GM13977 (cell line): ENCODE results near the gene EPB41L5.

Source experiments
- DNase-seq: peaks from one replicate; pipeline ENCODE4 v3.0.0; 2012; ENCODE audit warnings: low spot score
- CTCF ChIP-seq: IDR thresholded peaks from 2 replicates; pipeline ENCODE4 v1.5.1; 2012; ENCODE audit warnings: mild to moderate bottlenecking, control low read depth; ENCODE audit not compliant: insufficient read depth; ENCODE audit errors: extremely low read depth, missing control alignments
- in situ Hi-C: fragments of 300-500 bp; cut with MboI; formaldehyde crosslinking; loops from one replicate; pipeline ENCODE4 v1.12.0; 2022; ENCODE audit warnings: low sequenced_read_pairs, low pct_unique_long_range_greater_than_20kb, mixed read lengths, inconsistent platforms; ENCODE audit not compliant: unreplicated experiment

Gene EPB41L5

GRCh38 chr2:120029672-120030640, 17.1 kb downstream of the EPB41L5 start:
- no peak for TF ChIP-seq CTCF

GRCh38 chr2:120032297-120032696, 19.4 kb downstream of the EPB41L5 start:
- no peak for TF ChIP-seq CTCF
- in situ Hi-C loops = no loop called here

More at GRCh38 chr2:120029672-120030640, 17.1 kb downstream of the EPB41L5 start:
- in situ Hi-C loops = no loop called here
- no peak for DNase-seq

GRCh38 chr2:120034027-120034426, 21.1 kb downstream of the EPB41L5 start:
- in situ Hi-C loops = no loop called here
- no peak for TF ChIP-seq CTCF
- no peak for DNase-seq

More at GRCh38 chr2:120032297-120032696, 19.4 kb downstream of the EPB41L5 start:
- no peak for DNase-seq

GRCh38 chr2:120034621-120035020, 21.7 kb downstream of the EPB41L5 start:
- TF ChIP-seq CTCF = no peak
- in situ Hi-C loops = no loop called here
- DNase-seq = no peak

- no peak for DNase-seq
- no peak for TF ChIP-seq CTCF
- in situ Hi-C loops = no loop called here
Measured at GRCh38 chr2:120036145-120036544, 23.3 kb downstream of the EPB41L5 start.

- no peak for TF ChIP-seq CTCF
- no peak for DNase-seq
- in situ Hi-C loops = no loop called here
Measured at GRCh38 chr2:120037995-120038541, 25.2 kb downstream of the EPB41L5 start.
